PFSK-1 (cell line): ENCODE results near the gene CLSTN1.

Source experiments
- POLR2AphosphoS5 ChIP-seq: IDR thresholded peaks from 2 replicates; pipeline ENCODE4 v1.6.1; 2012; ENCODE audit warnings: low read depth, mild to moderate bottlenecking, control low read depth, low read length, moderate library complexity
- SIN3A ChIP-seq: IDR thresholded peaks from 2 replicates; pipeline ENCODE4 v1.6.1; 2012; ENCODE audit warnings: mild to moderate bottlenecking, low read length, moderate library complexity, borderline replicate concordance; ENCODE audit not compliant: insufficient read depth
- TF ChIP-seq, protein P1 (sequence below), 2 experiments: IDR thresholded peaks; 2 replicates each; pipeline versions ENCODE4 v1.6.1 to v1.8.0; 2011 to 2012; ENCODE audit warnings: low read depth in 2 of 2, low read length in 2 of 2, control low read depth in 1 of 2, inconsistent platforms in 1 of 2, mild to moderate bottlenecking in 1 of 2, moderate library complexity in 1 of 2; ENCODE audit not compliant: insufficient read depth in 1 of 2

GRCh38 chr1:9715536-9716226 is 108.1 kb downstream of the CLSTN1 start:
- TF ChIP-seq POLR2AphosphoS5 (no peak), SIN3A (no peak)
- TF ChIP-seq, protein P1, sequence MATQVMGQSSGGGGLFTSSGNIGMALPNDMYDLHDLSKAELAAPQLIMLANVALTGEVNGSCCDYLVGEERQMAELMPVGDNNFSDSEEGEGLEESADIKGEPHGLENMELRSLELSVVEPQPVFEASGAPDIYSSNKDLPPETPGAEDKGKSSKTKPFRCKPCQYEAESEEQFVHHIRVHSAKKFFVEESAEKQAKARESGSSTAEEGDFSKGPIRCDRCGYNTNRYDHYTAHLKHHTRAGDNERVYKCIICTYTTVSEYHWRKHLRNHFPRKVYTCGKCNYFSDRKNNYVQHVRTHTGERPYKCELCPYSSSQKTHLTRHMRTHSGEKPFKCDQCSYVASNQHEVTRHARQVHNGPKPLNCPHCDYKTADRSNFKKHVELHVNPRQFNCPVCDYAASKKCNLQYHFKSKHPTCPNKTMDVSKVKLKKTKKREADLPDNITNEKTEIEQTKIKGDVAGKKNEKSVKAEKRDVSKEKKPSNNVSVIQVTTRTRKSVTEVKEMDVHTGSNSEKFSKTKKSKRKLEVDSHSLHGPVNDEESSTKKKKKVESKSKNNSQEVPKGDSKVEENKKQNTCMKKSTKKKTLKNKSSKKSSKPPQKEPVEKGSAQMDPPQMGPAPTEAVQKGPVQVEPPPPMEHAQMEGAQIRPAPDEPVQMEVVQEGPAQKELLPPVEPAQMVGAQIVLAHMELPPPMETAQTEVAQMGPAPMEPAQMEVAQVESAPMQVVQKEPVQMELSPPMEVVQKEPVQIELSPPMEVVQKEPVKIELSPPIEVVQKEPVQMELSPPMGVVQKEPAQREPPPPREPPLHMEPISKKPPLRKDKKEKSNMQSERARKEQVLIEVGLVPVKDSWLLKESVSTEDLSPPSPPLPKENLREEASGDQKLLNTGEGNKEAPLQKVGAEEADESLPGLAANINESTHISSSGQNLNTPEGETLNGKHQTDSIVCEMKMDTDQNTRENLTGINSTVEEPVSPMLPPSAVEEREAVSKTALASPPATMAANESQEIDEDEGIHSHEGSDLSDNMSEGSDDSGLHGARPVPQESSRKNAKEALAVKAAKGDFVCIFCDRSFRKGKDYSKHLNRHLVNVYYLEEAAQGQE (IDR thresholded peaks at IDR 0.05; ENCODE audit: insufficient read depth in 1 of 2, low read depth in 2 of 2, low read length in 2 of 2) = no peak
